Neutrophil (primary cell): ENCODE results near the gene NAA20.

Experiments used
- H3K27ac ChIP-seq: fragments of 200-600 bp; sonication (generic); 2 replicates; pipeline ENCODE4 v1.5.1; 2016; ENCODE audit warnings: mild to moderate bottlenecking, moderate library complexity
- H3K27me3 ChIP-seq: fragments of 200-600 bp; sonication (generic); 2 replicates; pipeline ENCODE4 v1.6.0; 2016; ENCODE audit warnings: mild to moderate bottlenecking
- H3K36me3 ChIP-seq: fragments of 200-600 bp; sonication (generic); 2 replicates; pipeline ENCODE4 v1.5.1; 2017
- H3K4me1 ChIP-seq, 2 experiments: fragments of 200-600 bp in 1 of 2; sonication (generic) in 1 of 2; 1 replicate in 1 of 2; 2 replicates in 1 of 2; pipeline versions ENCODE4 v1.5.1 to v1.6.1; 2013 to 2016; ENCODE audit warnings: low read depth in 1 of 2, low read length in 1 of 2, mild to moderate bottlenecking in 1 of 2, moderate library complexity in 1 of 2; ENCODE audit not compliant: control insufficient read depth in 1 of 2, insufficient read depth in 1 of 2
- H3K4me3 ChIP-seq, 2 experiments: fragments of 200-600 bp in 1 of 2; sonication (generic) in 1 of 2; 1 replicate in 1 of 2; 2 replicates in 1 of 2; pipeline ENCODE4 v1.5.1; 2013 to 2016; ENCODE audit warnings: low read depth in 1 of 2, low read length in 1 of 2, mild to moderate bottlenecking in 1 of 2, moderate library complexity in 1 of 2
- H3K9me3 ChIP-seq: fragments of 200-600 bp; sonication (generic); 2 replicates; pipeline ENCODE4 v1.5.1; 2016
- CTCF ChIP-seq: fragments of 200-600 bp; sonication (generic); IDR thresholded peaks from 2 replicates; pipeline ENCODE4 v1.5.1; 2016; ENCODE audit warnings: antibody characterized with exemption

Gene NAA20

GRCh38 chr20:20075032-20075431, 57.9 kb downstream of the NAA20 start:
- Histone ChIP-seq H3K36me3 (no peaks in the 10 kb centered on the region), H3K27me3 (peaks cover 15% of the 10 kb centered on the region), H3K9me3 (no peaks in the 10 kb centered on the region), H3K27ac (no peak overlapping the region), H3K4me1 (no peaks in the 10 kb centered on the region), H3K4me3 (no peak overlapping the region)
- no peak for TF ChIP-seq CTCF

GRCh38 chr20:20076297-20077065, 59.3 kb downstream of the NAA20 start:
- H3K4me3 ChIP-seq: no peak overlapping the region
- TF ChIP-seq CTCF: no peak

GRCh38 chr20:20078041-20078440, 60.9 kb downstream of the NAA20 start:
- no peak for TF ChIP-seq CTCF
- Histone ChIP-seq H3K36me3 (no peaks in the 10 kb centered on the region), H3K4me3 (no peak overlapping the region), H3K9me3 (no peaks in the 10 kb centered on the region), H3K27ac (no peak overlapping the region), H3K4me1 (no peaks in the 10 kb centered on the region), H3K27me3 (peaks cover 31% of the 10 kb centered on the region)

More at GRCh38 chr20:20076297-20077065, 59.3 kb downstream of the NAA20 start:
- Histone ChIP-seq H3K36me3 (no peaks in the 10 kb centered on the region), H3K27ac (no peak overlapping the region), H3K9me3 (no peaks in the 10 kb centered on the region), H3K4me1 (no peaks in the 10 kb centered on the region), H3K27me3 (peaks cover 20% of the 10 kb centered on the region)

- Histone ChIP-seq H3K27ac (no peak overlapping the region), H3K27me3 (peaks cover 19% of the 10 kb centered on the region), H3K36me3 (no peaks in the 10 kb centered on the region), H3K4me3 (no peak overlapping the region), H3K9me3 (no peaks in the 10 kb centered on the region), H3K4me1 (no peaks in the 10 kb centered on the region)
- TF ChIP-seq CTCF: no peak
Observed at GRCh38 chr20:20079102-20079784, 62.1 kb downstream of the NAA20 start.
